Measurements from ENCODE around the gene RTCB. TPM values are rescaled to one million over a fixed set of nuclear protein-coding genes. Genes with fewer than 3 reads are reported as not detected.

RTCB gene
- total RNA-seq, 1 experiment from 2014 or later = 50.9 TPM

DNA sequence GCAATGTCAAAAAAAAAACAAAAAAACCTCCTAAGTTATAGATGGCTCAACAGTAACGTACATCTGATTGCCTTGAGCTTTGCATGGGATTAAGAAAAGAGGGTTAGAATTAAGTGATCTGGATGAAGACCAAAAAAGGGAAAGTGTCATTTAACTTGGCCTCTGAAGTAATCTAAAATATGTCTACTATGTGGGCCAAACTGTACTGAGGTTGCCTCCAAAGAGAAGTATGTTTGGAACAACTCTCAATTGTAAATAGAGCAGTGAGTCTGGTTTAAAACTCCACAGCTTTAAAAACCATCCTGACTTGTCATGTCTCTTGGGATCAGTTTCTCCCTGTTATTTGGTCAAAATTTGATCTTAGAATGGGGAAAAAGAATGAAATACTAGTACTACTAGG lies 11.6 kb upstream of the RTCB start:
- intact Hi-C loops (cut with micrococcal nuclease) = no loop called here
- no peaks in the 10 kb centered on the region for H4K20me1 ChIP-seq (ENCODE audit: insufficient read depth)
- no peak for TF ChIP-seq ZBTB33 (IDR thresholded peaks at IDR 0.05; ENCODE audit: extremely low read depth, insufficient replicate concordance, low read length)
- TF ChIP-seq JUND (IDR thresholded peaks at IDR 0.05) = no peak
- no peak for TF ChIP-seq REST (IDR thresholded peaks at IDR 0.05; ENCODE audit: low read depth)
- TF ChIP-seq ZNF274 (IDR thresholded peaks at IDR 0.05; ENCODE audit: low read depth, low read length) = no peak
- no peak for TF ChIP-seq CEBPB (IDR thresholded peaks at IDR 0.05; ENCODE audit: low read depth)
- TF ChIP-seq ZFX (IDR thresholded peaks at IDR 0.05) = no peak
- no peak for TF ChIP-seq SP1 (IDR thresholded peaks at IDR 0.05; ENCODE audit: low read depth)
- TF ChIP-seq FOSL1 (IDR thresholded peaks at IDR 0.05; ENCODE audit: low read depth) = no peak
- TF ChIP-seq, protein P1, sequence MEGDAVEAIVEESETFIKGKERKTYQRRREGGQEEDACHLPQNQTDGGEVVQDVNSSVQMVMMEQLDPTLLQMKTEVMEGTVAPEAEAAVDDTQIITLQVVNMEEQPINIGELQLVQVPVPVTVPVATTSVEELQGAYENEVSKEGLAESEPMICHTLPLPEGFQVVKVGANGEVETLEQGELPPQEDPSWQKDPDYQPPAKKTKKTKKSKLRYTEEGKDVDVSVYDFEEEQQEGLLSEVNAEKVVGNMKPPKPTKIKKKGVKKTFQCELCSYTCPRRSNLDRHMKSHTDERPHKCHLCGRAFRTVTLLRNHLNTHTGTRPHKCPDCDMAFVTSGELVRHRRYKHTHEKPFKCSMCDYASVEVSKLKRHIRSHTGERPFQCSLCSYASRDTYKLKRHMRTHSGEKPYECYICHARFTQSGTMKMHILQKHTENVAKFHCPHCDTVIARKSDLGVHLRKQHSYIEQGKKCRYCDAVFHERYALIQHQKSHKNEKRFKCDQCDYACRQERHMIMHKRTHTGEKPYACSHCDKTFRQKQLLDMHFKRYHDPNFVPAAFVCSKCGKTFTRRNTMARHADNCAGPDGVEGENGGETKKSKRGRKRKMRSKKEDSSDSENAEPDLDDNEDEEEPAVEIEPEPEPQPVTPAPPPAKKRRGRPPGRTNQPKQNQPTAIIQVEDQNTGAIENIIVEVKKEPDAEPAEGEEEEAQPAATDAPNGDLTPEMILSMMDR (IDR thresholded peaks at IDR 0.05 in 2 of 3, conservative IDR thresholded peaks at IDR 0.05 in 1 of 3; ENCODE audit: borderline replicate concordance in 1 of 3, insufficient read depth in 1 of 3, low read depth in 2 of 3, low read length in 2 of 3) = no peak
- TF ChIP-seq EZH2phosphoT487 (IDR thresholded peaks at IDR 0.05; ENCODE audit: borderline replicate concordance) = no peak
- H2AFZ ChIP-seq (ENCODE audit: low read depth, low read length, poor library complexity, severe bottlenecking) = no peak overlapping the region
- H3K4me3 ChIP-seq (replicated peaks in 1 of 2; ENCODE audit: low read depth in 1 of 2, low read length in 2 of 2) = no peak overlapping the region
- BruUV-seq (replicated peaks) = no TSS peak
- ChIA-PET POLR2A (no interaction called here), RAD21 (ENCODE audit: low non-redundant PET in 1 of 2, low total read pairs in 2 of 2, uncharacterized antibody in 2 of 2, unreplicated experiment in 2 of 2) (no interaction called here), CTCF (interaction anchor here (1.5 kb wide), 1 partner anchor 10 kb away, joined by 3 read pairs; no protein-coding TSS in a partner anchor)
- no peaks in the 10 kb centered on the region for H3K36me3 ChIP-seq (ENCODE audit: control insufficient read depth in 1 of 2, insufficient read depth in 2 of 2, low read length in 2 of 2)
- H3K27me3 ChIP-seq (ENCODE audit: insufficient read depth, low read length) = peaks cover 37% of the 10 kb centered on the region; the same call in 1 of the 2 replicates
- H3K4me2 ChIP-seq (ENCODE audit: low read length) = no peak overlapping the region
- H3K4me1 ChIP-seq (ENCODE audit: control insufficient read depth in 1 of 2, insufficient read depth in 2 of 2, low read length in 2 of 2) = no peaks in the 10 kb centered on the region
- ATAC-seq = no peak
- H3K9ac ChIP-seq (ENCODE audit: low read length) = no peak overlapping the region
- no peaks in the 10 kb centered on the region for H3K9me3 ChIP-seq (ENCODE audit: control insufficient read depth in 1 of 2, insufficient read depth in 1 of 2, low read depth in 1 of 2, low read length in 2 of 2)
- no peak for DNase-seq (ENCODE audit: low read depth, low spot score)
- H3K9me2 ChIP-seq (ENCODE audit: insufficient read depth) = no peaks in the 10 kb centered on the region
- H3K27ac ChIP-seq (ENCODE audit: low read depth, low read length) = no peak overlapping the region
- no peaks in the 10 kb centered on the region for H3K79me2 ChIP-seq (ENCODE audit: insufficient read depth, low read length)
